MM.1S (cell line): ENCODE results near the gene CLDN20.

Experiments used
- DNase-seq: peaks from one replicate; pipeline ENCODE4 v3.0.0-alpha.2; 2015
- H2AFZ ChIP-seq: fragments of 300-600 bp; sonication (generic); 2 replicates; pipeline ENCODE4 v1.6.0; 2016; ENCODE audit warnings: antibody characterized with exemption, low read length
- H3F3A ChIP-seq: fragments of 300-600 bp; sonication (generic); 2 replicates; pipeline ENCODE4 v1.6.1; 2016; ENCODE audit warnings: mild to moderate bottlenecking, antibody characterized with exemption, low read length, moderate library complexity, mixed read lengths; ENCODE audit not compliant: insufficient read depth
- H3K27ac ChIP-seq: fragments of 300-600 bp; sonication (generic); 2 replicates; pipeline ENCODE4 v1.5.1; 2016; ENCODE audit warnings: mild to moderate bottlenecking, low read length
- H3K27me3 ChIP-seq: fragments of 300-600 bp; sonication (generic); replicated peaks from 2 replicates; pipeline ENCODE4 v1.6.0; 2016; ENCODE audit warnings: low read length; ENCODE audit not compliant: insufficient read depth
- H3K36me3 ChIP-seq: fragments of 300-600 bp; sonication (generic); replicated peaks from 2 replicates; pipeline ENCODE4 v1.6.1; 2016; ENCODE audit warnings: mild to moderate bottlenecking, low read length, mixed read lengths; ENCODE audit not compliant: insufficient read depth
- H3K4me1 ChIP-seq: fragments of 300-600 bp; sonication (generic); 2 replicates; pipeline ENCODE4 v1.6.1; 2016; ENCODE audit warnings: low read length, mixed read lengths
- H3K4me2 ChIP-seq: fragments of 300-600 bp; sonication (generic); 2 replicates; pipeline ENCODE4 v1.6.0; 2016; ENCODE audit warnings: low read depth, low read length
- H3K4me3 ChIP-seq: fragments of 300-600 bp; sonication (generic); 2 replicates; pipeline ENCODE4 v1.5.1; 2016; ENCODE audit warnings: low read length, mixed read lengths
- H3K79me2 ChIP-seq: fragments of 300-600 bp; sonication (generic); 2 replicates; pipeline ENCODE4 v1.6.1; 2016; ENCODE audit warnings: mixed run types, low read length, mixed read lengths
- H3K9ac ChIP-seq: fragments of 300-600 bp; sonication (generic); 2 replicates; pipeline ENCODE4 v1.6.1; 2016; ENCODE audit warnings: low read length, mixed read lengths
- H3K9me2 ChIP-seq: fragments of 300-600 bp; sonication (generic); replicated peaks from 2 replicates; pipeline ENCODE4 v1.6.1; 2016; ENCODE audit warnings: mild to moderate bottlenecking, low read length, mixed read lengths; ENCODE audit not compliant: insufficient read depth
- H3K9me3 ChIP-seq: fragments of 300-600 bp; sonication (generic); replicated peaks from 2 replicates; pipeline ENCODE4 v1.6.1; 2016; ENCODE audit warnings: mild to moderate bottlenecking, low read length, mixed read lengths; ENCODE audit not compliant: insufficient read depth
- H4K20me1 ChIP-seq: fragments of 300-600 bp; sonication (generic); 2 replicates; pipeline ENCODE4 v1.6.1; 2016; ENCODE audit warnings: mild to moderate bottlenecking, low read length, moderate library complexity, mixed read lengths; ENCODE audit not compliant: insufficient read depth
- CTCF ChIP-seq: fragments of 300-600 bp; sonication (generic); IDR thresholded peaks from 2 replicates; pipeline ENCODE4 v1.5.1; 2016; ENCODE audit warnings: antibody characterized with exemption, low read length, mixed read lengths
- EZH2 ChIP-seq: fragments of 300-600 bp; sonication (generic); optimal IDR thresholded peaks from 2 replicates; pipeline ENCODE3; 2017; ENCODE audit warnings: low read depth, mild to moderate bottlenecking, antibody characterized with exemption, low read length, mixed read lengths
- EZH2phosphoT487 ChIP-seq: fragments of 300-600 bp; sonication (generic); IDR thresholded peaks from 2 replicates; pipeline ENCODE4 v1.6.1; 2018; ENCODE audit warnings: antibody characterized with exemption, low read length

The CLDN20 gene

DNA sequence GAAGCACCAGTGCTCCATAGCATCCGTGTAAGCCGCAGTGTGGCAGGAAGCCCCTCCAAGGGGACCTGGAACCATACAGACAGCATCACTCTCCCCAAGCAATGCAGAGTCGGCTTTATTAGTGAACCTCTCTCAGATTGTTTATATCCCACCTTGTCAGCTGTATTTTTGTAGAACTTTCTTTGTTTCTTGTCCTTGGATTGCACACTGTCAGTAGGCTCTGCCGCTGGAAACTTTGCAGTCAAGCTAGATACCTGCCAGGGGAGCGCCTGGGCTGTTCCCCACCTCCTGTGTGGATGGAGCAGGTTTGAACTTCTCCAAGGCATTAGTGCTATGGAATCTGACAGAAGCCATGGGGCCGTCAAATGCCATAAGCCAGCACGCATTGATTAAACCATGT is 18.6 kb upstream of the CLDN20 start:
- Histone ChIP-seq H3F3A (no peaks in the 10 kb centered on the region), H3K4me1 (no peaks in the 10 kb centered on the region), H4K20me1 (no peaks in the 10 kb centered on the region), H3K4me2 (no peak overlapping the region), H3K36me3 (no peaks in the 10 kb centered on the region), H3K9me3 (no peaks in the 10 kb centered on the region), H3K79me2 (no peaks in the 10 kb centered on the region), H3K9me2 (no peaks in the 10 kb centered on the region), H2AFZ (no peak overlapping the region), H3K9ac (no peak overlapping the region), H3K27ac (no peak overlapping the region), H3K4me3 (no peak overlapping the region), H3K27me3 (no peaks in the 10 kb centered on the region)
- no peak for TF ChIP-seq CTCF
- TF ChIP-seq EZH2, result no peak
- TF ChIP-seq EZH2phosphoT487, result no peak
- no peak for DNase-seq

DNA sequence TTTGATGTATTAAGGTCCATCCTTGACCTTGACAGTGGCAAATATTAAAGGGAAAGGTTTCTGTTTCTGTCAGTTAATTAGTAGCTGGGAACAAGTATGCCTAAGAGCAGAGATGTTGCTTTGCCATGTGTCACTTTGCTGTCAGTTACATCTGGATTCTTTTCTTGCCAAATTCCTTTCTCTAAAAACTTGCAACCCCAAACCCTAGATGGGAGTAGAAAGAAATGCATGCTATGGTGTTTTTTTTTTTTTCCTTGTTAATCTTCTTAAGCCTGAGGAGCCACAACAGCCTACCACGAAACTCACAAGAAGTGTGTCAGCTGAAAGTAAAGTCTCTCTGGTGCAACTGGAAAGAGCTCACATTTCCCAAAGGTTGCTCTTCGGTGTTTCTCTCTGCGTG is 18.0 kb upstream of the CLDN20 start:
- Histone ChIP-seq H3K4me3 (no peak overlapping the region), H3K4me2 (no peak overlapping the region), H4K20me1 (no peaks in the 10 kb centered on the region), H3K27ac (no peak overlapping the region), H3K9ac (no peak overlapping the region), H3K27me3 (no peaks in the 10 kb centered on the region), H3K9me2 (no peaks in the 10 kb centered on the region), H3K4me1 (no peaks in the 10 kb centered on the region), H3K79me2 (no peaks in the 10 kb centered on the region), H3K36me3 (no peaks in the 10 kb centered on the region), H2AFZ (no peak overlapping the region), H3F3A (no peaks in the 10 kb centered on the region), H3K9me3 (no peaks in the 10 kb centered on the region)
- DNase-seq, result no peak
- TF ChIP-seq EZH2phosphoT487, result no peak
- no peak for TF ChIP-seq EZH2
- no peak for TF ChIP-seq CTCF

DNA sequence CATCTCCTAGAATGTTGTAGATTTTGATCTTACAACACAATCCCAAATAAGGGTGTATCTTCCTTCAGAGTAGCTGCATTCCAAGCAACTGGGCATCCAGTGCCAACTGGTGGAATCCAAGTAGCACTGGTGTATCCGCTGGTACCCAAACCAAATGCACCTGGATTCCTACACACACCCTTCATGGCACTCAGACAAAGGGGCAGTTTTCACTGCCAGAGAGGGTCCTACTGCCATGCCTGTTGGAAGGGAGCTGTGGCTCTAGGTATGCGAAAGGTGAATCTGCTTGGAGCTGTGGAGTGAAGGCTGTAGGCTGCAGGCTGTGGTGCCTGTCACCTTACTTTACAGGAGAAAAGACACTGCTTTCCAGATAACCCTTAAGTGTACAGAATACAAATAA is 17.0 kb upstream of the CLDN20 start:
- no peak overlapping the region for H3K4me2 ChIP-seq
- no peaks in the 10 kb centered on the region for H3F3A ChIP-seq
- no peak for TF ChIP-seq CTCF
- no peak for TF ChIP-seq EZH2
- no peak for TF ChIP-seq EZH2phosphoT487
- no peak overlapping the region for H3K9ac ChIP-seq
- DNase-seq, result no peak
- no peaks in the 10 kb centered on the region for H3K79me2 ChIP-seq
- no peaks in the 10 kb centered on the region for H3K36me3 ChIP-seq
- no peaks in the 10 kb centered on the region for H3K9me2 ChIP-seq
- H3K4me1 ChIP-seq, result no peaks in the 10 kb centered on the region
- no peaks in the 10 kb centered on the region for H4K20me1 ChIP-seq
- no peak overlapping the region for H3K4me3 ChIP-seq
- H3K9me3 ChIP-seq, result no peaks in the 10 kb centered on the region
- H3K27me3 ChIP-seq, result no peaks in the 10 kb centered on the region
- no peak overlapping the region for H2AFZ ChIP-seq
- no peak overlapping the region for H3K27ac ChIP-seq
